ENCODE results near the gene SEC24B. TPM values are rescaled to one million over a fixed set of nuclear protein-coding genes. Genes with fewer than 3 reads are reported as not detected.

The SEC24B gene
- total and polyA plus RNA-seq, 4 experiments from 2014 or later, result 12.1 to 37.7 (median 32.4) TPM

DNA sequence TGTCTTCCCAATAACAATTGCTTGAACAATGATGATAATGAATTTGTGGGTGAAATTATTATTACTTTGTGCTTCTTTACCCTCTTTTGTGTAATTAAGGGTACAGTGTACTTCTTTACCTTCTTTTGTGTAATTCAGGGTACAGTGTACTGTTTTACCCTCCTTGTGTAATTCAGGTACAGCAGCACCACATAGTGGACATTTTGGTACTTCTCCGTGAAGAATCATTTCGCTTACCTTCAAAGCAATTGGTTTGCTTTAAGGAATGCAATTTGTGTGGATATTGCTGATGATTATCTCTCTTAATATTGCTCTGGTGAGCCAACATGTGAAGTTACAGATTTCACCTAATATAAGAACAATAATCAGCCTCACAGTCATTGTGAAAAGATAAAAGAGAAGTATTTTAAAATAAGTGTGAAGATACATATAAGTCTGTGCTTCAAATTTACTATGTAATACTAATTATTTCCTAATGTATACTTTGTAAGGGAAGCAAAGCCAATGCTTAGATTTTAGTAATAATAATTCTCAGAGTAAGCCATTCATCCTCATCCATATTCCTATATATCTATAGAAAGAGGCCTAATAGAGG lies 27.2 kb upstream of the SEC24B start:
- no peaks in the 10 kb centered on the region for H3K9me3 ChIP-seq (ENCODE audit: control insufficient read depth in 1 of 2, low read length in 2 of 2)
- DNase-seq, result peak; percentile 35 to 51 (median 43)
- no peak overlapping the region for H3K4me3 Mint-ChIP-seq
- H3K9me3 Mint-ChIP-seq, result no peaks in the 10 kb centered on the region
- intact Hi-C loops (cut with micrococcal nuclease), result loop anchor here (1.0 to 5.0 kb wide), 2 partner anchors 1388 to 1649 kb away; no protein-coding TSS in a partner anchor
- H3K4me3 ChIP-seq (ENCODE audit: low read length in 2 of 2), result no peak overlapping the region
- ChIA-PET CTCF (ENCODE audit: partially characterized antibody) (interaction anchor here (0.7 to 1.2 kb wide), 4 partner anchors 12 to 1388 kb away, joined by 3 to 5 read pairs (median 4); no protein-coding TSS in a partner anchor), POLR2A (ENCODE audit: partially characterized antibody) (no interaction called here)
- no peaks in the 10 kb centered on the region for H3K4me1 Mint-ChIP-seq
- no peaks in the 10 kb centered on the region for H3K36me3 ChIP-seq (ENCODE audit: insufficient read depth, low read length)
- no peaks in the 10 kb centered on the region for H3K36me3 Mint-ChIP-seq
- H3K4me1 ChIP-seq (ENCODE audit: insufficient read depth, low read length), result no peaks in the 10 kb centered on the region
- no peak overlapping the region for H3K27ac Mint-ChIP-seq
- H3K27ac ChIP-seq (ENCODE audit: low read depth, low read length), result no peak overlapping the region
- peaks cover 0 to 1% of the 10 kb centered on the region in 2 donors for H3K27me3 Mint-ChIP-seq
- H3K27me3 ChIP-seq (ENCODE audit: insufficient read depth, low read length), result no peaks in the 10 kb centered on the region

GRCh38 chr4:109407027-109407737 lies 26.4 kb upstream of the SEC24B start:
- Histone ChIP-seq H3K4me1 (ENCODE audit: insufficient read depth, low read length) (no peaks in the 10 kb centered on the region), H3K36me3 (ENCODE audit: insufficient read depth, low read length) (no peaks in the 10 kb centered on the region), H3K27ac (ENCODE audit: low read depth, low read length) (no peak overlapping the region), H3K27me3 (ENCODE audit: insufficient read depth, low read length) (no peaks in the 10 kb centered on the region), H3K4me3 (ENCODE audit: low read length in 2 of 2) (no peak overlapping the region), H3K9me3 (ENCODE audit: control insufficient read depth in 1 of 2, low read length in 2 of 2) (no peaks in the 10 kb centered on the region)
- Mint-ChIP-seq H3K27me3 (peaks cover 0 to 1% of the 10 kb centered on the region in 2 donors), H3K4me1 (no peaks in the 10 kb centered on the region), H3K27ac (no peak overlapping the region), H3K36me3 (no peaks in the 10 kb centered on the region), H3K9me3 (no peaks in the 10 kb centered on the region), H3K4me3 (no peak overlapping the region)
- POLR2A ChIA-PET (ENCODE audit: partially characterized antibody), result no interaction called here
- CTCF ChIA-PET (ENCODE audit: partially characterized antibody), result interaction anchor here (0.8 kb wide), 1 partner anchor 1388 kb away, joined by 3 read pairs; no protein-coding TSS in a partner anchor
- intact Hi-C loops (cut with micrococcal nuclease), result loop anchor here (5.0 kb wide), 1 partner anchor 1650 kb away; no protein-coding TSS in a partner anchor
- no peak for DNase-seq

DNA sequence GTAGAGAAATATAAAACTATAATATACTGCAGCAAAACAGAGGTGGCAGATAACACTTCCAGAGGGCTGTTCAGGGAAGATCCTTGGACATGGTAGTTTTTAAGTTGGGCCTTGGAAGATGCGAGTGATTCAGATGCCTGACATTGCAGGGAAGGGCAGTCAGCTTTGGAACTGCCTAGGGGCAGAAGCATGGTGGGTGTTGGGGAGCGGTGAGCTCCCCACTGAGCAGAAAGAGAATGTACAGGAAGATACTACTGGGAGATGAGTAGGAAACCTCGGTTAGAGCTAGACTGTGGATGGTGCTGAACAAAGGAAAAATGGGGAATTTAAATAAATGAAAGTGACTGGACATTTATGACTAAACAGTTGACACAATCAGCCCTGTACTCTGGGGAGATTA lies 24.9 kb upstream of the SEC24B start:
- intact Hi-C loops (cut with micrococcal nuclease), result loop anchor here (5.0 kb wide), 1 partner anchor 1651 kb away; no protein-coding TSS in a partner anchor
- H3K9me3 Mint-ChIP-seq, result no peaks in the 10 kb centered on the region
- H3K27ac Mint-ChIP-seq, result no peak overlapping the region
- no peak overlapping the region for H3K4me3 Mint-ChIP-seq
- H3K36me3 ChIP-seq (ENCODE audit: insufficient read depth, low read length), result no peaks in the 10 kb centered on the region
- no peak for DNase-seq
- H3K27me3 ChIP-seq (ENCODE audit: insufficient read depth, low read length), result no peaks in the 10 kb centered on the region
- ChIA-PET CTCF (ENCODE audit: partially characterized antibody) (no interaction called here), POLR2A (ENCODE audit: partially characterized antibody) (no interaction called here)
- no peaks in the 10 kb centered on the region for H3K27me3 Mint-ChIP-seq
- no peaks in the 10 kb centered on the region for H3K9me3 ChIP-seq (ENCODE audit: control insufficient read depth in 1 of 2, low read length in 2 of 2)
- H3K4me1 Mint-ChIP-seq, result no peaks in the 10 kb centered on the region
- no peak overlapping the region for H3K4me3 ChIP-seq (ENCODE audit: low read length in 2 of 2)
- H3K27ac ChIP-seq (ENCODE audit: low read depth, low read length), result no peak overlapping the region
- no peaks in the 10 kb centered on the region for H3K4me1 ChIP-seq (ENCODE audit: insufficient read depth, low read length)
- no peaks in the 10 kb centered on the region for H3K36me3 Mint-ChIP-seq

- DNase-seq, result no peak
- ChIA-PET POLR2A (ENCODE audit: partially characterized antibody) (no interaction called here), CTCF (ENCODE audit: partially characterized antibody) (no interaction called here)
- H3K27ac Mint-ChIP-seq, result no peak overlapping the region
- H3K27me3 ChIP-seq (ENCODE audit: insufficient read depth, low read length), result no peaks in the 10 kb centered on the region
- H3K9me3 Mint-ChIP-seq, result no peaks in the 10 kb centered on the region
- H3K36me3 ChIP-seq (ENCODE audit: insufficient read depth, low read length), result no peaks in the 10 kb centered on the region
- no peak overlapping the region for H3K4me3 ChIP-seq (ENCODE audit: low read length in 2 of 2)
- no peaks in the 10 kb centered on the region for H3K4me1 Mint-ChIP-seq
- no peak overlapping the region for H3K4me3 Mint-ChIP-seq
- intact Hi-C loops (cut with micrococcal nuclease), result no loop called here
- H3K27me3 Mint-ChIP-seq, result no peaks in the 10 kb centered on the region
- H3K4me1 ChIP-seq (ENCODE audit: insufficient read depth, low read length), result no peaks in the 10 kb centered on the region
- H3K9me3 ChIP-seq (ENCODE audit: control insufficient read depth in 1 of 2, low read length in 2 of 2), result no peaks in the 10 kb centered on the region
- H3K36me3 Mint-ChIP-seq, result no peaks in the 10 kb centered on the region
- H3K27ac ChIP-seq (ENCODE audit: low read depth, low read length), result no peak overlapping the region
Observed at GRCh38 chr4:109410226-109410625, 23.4 kb upstream of the SEC24B start.

- POLR2A ChIA-PET (ENCODE audit: partially characterized antibody), result no interaction called here
- Histone ChIP-seq H3K27me3 (ENCODE audit: insufficient read depth, low read length) (no peaks in the 10 kb centered on the region), H3K36me3 (ENCODE audit: insufficient read depth, low read length) (no peaks in the 10 kb centered on the region), H3K4me1 (ENCODE audit: insufficient read depth, low read length) (no peaks in the 10 kb centered on the region), H3K27ac (ENCODE audit: low read depth, low read length) (no peak overlapping the region), H3K9me3 (ENCODE audit: control insufficient read depth in 1 of 2, low read length in 2 of 2) (no peaks in the 10 kb centered on the region), H3K4me3 (ENCODE audit: low read length in 2 of 2) (no peak overlapping the region)
- Mint-ChIP-seq H3K27ac (no peak overlapping the region), H3K4me1 (no peaks in the 10 kb centered on the region), H3K36me3 (no peaks in the 10 kb centered on the region), H3K4me3 (no peak overlapping the region), H3K27me3 (no peaks in the 10 kb centered on the region), H3K9me3 (no peaks in the 10 kb centered on the region)
- intact Hi-C loops (cut with micrococcal nuclease), result no loop called here
- DNase-seq, result no peak
- CTCF ChIA-PET (ENCODE audit: partially characterized antibody), result interaction anchor here (1.7 kb wide), 1 partner anchor 9 kb away, joined by 6 read pairs; no protein-coding TSS in a partner anchor
Observed at GRCh38 chr4:109410776-109411175, 22.8 kb upstream of the SEC24B start.

- DNase-seq, result no peak
- no peaks in the 10 kb centered on the region for H3K4me1 Mint-ChIP-seq
- ChIA-PET POLR2A (ENCODE audit: partially characterized antibody) (interaction anchor here (0.5 kb wide), 1 partner anchor 563 kb away, joined by 3 read pairs; no protein-coding TSS in a partner anchor), CTCF (ENCODE audit: partially characterized antibody) (interaction anchor here (0.6 to 1.7 kb wide), 2 partner anchors 8 to 234 kb away, joined by 3 to 6 read pairs; no protein-coding TSS in a partner anchor)
- H3K4me3 ChIP-seq (ENCODE audit: low read length in 2 of 2), result no peak overlapping the region
- intact Hi-C loops (cut with micrococcal nuclease), result no loop called here
- H3K27me3 Mint-ChIP-seq, result no peaks in the 10 kb centered on the region
- H3K36me3 ChIP-seq (ENCODE audit: insufficient read depth, low read length), result no peaks in the 10 kb centered on the region
- H3K9me3 ChIP-seq (ENCODE audit: control insufficient read depth in 1 of 2, low read length in 2 of 2), result no peaks in the 10 kb centered on the region
- H3K4me3 Mint-ChIP-seq, result no peak overlapping the region
- no peaks in the 10 kb centered on the region for H3K4me1 ChIP-seq (ENCODE audit: insufficient read depth, low read length)
- no peak overlapping the region for H3K27ac ChIP-seq (ENCODE audit: low read depth, low read length)
- no peaks in the 10 kb centered on the region for H3K27me3 ChIP-seq (ENCODE audit: insufficient read depth, low read length)
- no peak overlapping the region for H3K27ac Mint-ChIP-seq
- H3K9me3 Mint-ChIP-seq, result no peaks in the 10 kb centered on the region
- H3K36me3 Mint-ChIP-seq, result no peaks in the 10 kb centered on the region
Observed at GRCh38 chr4:109411964-109412363, 21.7 kb upstream of the SEC24B start.

DNA sequence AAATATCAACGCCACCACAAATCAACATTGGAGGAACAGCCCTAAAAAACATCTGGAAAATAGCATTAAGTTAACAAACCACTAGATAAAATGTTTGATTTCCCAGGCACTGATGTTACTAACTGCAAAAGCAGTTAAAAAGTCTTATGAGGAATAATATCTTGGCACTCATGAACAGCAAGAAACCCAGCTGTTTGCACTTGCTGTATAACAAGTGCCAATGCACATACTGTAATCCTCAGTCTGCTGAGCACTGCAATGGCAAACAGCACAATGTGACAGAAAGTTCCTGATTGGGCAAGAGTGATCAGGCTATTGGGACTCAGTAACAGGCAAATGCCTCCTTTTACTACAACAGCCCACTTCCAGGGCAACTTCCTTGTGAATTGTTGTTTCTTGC lies 20.8 kb upstream of the SEC24B start:
- Histone ChIP-seq H3K4me3 (ENCODE audit: low read length in 2 of 2) (no peak overlapping the region), H3K36me3 (ENCODE audit: insufficient read depth, low read length) (no peaks in the 10 kb centered on the region), H3K4me1 (ENCODE audit: insufficient read depth, low read length) (no peaks in the 10 kb centered on the region), H3K9me3 (ENCODE audit: control insufficient read depth in 1 of 2, low read length in 2 of 2) (no peaks in the 10 kb centered on the region), H3K27me3 (ENCODE audit: insufficient read depth, low read length) (no peaks in the 10 kb centered on the region), H3K27ac (ENCODE audit: low read depth, low read length) (no peak overlapping the region)
- intact Hi-C loops (cut with micrococcal nuclease), result no loop called here
- no peaks in the 10 kb centered on the region for H3K27me3 Mint-ChIP-seq
- ChIA-PET POLR2A (ENCODE audit: partially characterized antibody) (no interaction called here), CTCF (ENCODE audit: partially characterized antibody) (interaction anchor here (0.8 kb wide), 1 partner anchor 20 kb away, joined by 3 read pairs; no protein-coding TSS in a partner anchor)
- no peaks in the 10 kb centered on the region for H3K4me1 Mint-ChIP-seq
- H3K36me3 Mint-ChIP-seq, result no peaks in the 10 kb centered on the region
- H3K27ac Mint-ChIP-seq, result no peak overlapping the region
- H3K4me3 Mint-ChIP-seq, result no peak overlapping the region
- no peaks in the 10 kb centered on the region for H3K9me3 Mint-ChIP-seq
- DNase-seq, result no peak
